Measurements from ENCODE around the gene RALGDS. TPM values are rescaled to one million over a fixed set of nuclear protein-coding genes. Genes with fewer than 3 reads are reported as not detected.
A peak's percentile ranks its signal among the peaks of the same experiment; 100 is the strongest.

The RALGDS gene
- total and polyA plus RNA-seq, 9 of the 15 experiments (the other 6 are each of a cell fraction or from before 2014, with no cell fraction given), result 0.75 to 43.3 (median 27.1) TPM

- no peak for TF ChIP-seq ZNF318 (IDR thresholded peaks at IDR 0.05; ENCODE audit: borderline replicate concordance in 1 of 2, low read depth in 1 of 2)
- no peak for TF ChIP-seq SRSF3 (IDR thresholded peaks at IDR 0.05; ENCODE audit: insufficient read depth, low read length)
- no peak for TF ChIP-seq ZNF512 (tag; IDR thresholded peaks at IDR 0.05)
- TF ChIP-seq ZNF507 (tag; conservative IDR thresholded peaks at IDR 0.05), result no peak
- TF ChIP-seq NCOA2 (IDR thresholded peaks at IDR 0.05; ENCODE audit: partially characterized antibody in 2 of 2), result no peak
- peak in 1 of 2 experiments; percentile 43; a peak in 1 of 4 replicates for TF ChIP-seq TBL1XR1 (IDR thresholded peaks at IDR 0.05; ENCODE audit: low read length in 2 of 2)
- TF ChIP-seq, protein P1, sequence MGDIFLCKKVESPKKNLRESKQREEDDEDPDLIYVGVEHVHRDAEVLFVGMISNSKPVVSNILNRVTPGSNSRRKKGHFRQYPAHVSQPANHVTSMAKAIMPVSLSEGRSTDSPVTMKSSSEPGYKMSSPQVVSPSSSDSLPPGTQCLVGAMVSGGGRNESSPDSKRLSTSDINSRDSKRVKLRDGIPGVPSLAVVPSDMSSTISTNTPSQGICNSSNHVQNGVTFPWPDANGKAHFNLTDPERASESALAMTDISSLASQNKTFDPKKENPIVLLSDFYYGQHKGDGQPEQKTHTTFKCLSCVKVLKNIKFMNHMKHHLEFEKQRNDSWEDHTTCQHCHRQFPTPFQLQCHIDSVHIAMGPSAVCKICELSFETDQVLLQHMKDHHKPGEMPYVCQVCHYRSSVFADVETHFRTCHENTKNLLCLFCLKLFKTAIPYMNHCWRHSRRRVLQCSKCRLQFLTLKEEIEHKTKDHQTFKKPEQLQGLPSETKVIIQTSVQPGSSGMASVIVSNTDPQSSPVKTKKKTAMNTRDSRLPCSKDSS (IDR thresholded peaks at IDR 0.05; ENCODE audit: low read depth, partially characterized antibody), result no peak
- no peak for TF ChIP-seq PRMT5 (CRISPR knock-in tag; IDR thresholded peaks at IDR 0.05)
- TF ChIP-seq KAT7 (CRISPR knock-in tag; IDR thresholded peaks at IDR 0.05; ENCODE audit: borderline replicate concordance), result no peak
- TF ChIP-seq RNF2 (IDR thresholded peaks at IDR 0.05), result peak; percentile 88
- TF ChIP-seq ETS2 (tag; IDR thresholded peaks at IDR 0.05; ENCODE audit: borderline replicate concordance, poor library complexity, severe bottlenecking), result no peak
- no peak for TF ChIP-seq PREB (CRISPR knock-in tag; IDR thresholded peaks at IDR 0.05)
- peak; percentile 61 for TF ChIP-seq CCNT2 (IDR thresholded peaks at IDR 0.05; ENCODE audit: borderline replicate concordance, extremely low read depth, insufficient read length, low read depth, low read length)
- TF ChIP-seq CBFB (CRISPR knock-in tag; IDR thresholded peaks at IDR 0.05), result no peak
These were observed 2.0 kb upstream of the RALGDS start (continued) for GRCh38 chr9:133122935-133123611.
